Skin of body (tissue), 2 donors: ENCODE results near the gene SFXN3. TPM values are rescaled to one million over a fixed set of nuclear protein-coding genes. Genes with fewer than 3 reads are reported as not detected.
"Not testable (repeated sequence)": the region's sequence is repeated elsewhere in the genome, so short reads cannot be mapped to it uniquely, and the experiment has no call there.

Experiments used
- DNase-seq: peaks from one replicate; lab custom pipeline; 2025; lab: John Stamatoyannopoulos, UW
- total RNA-seq: library from RNA; depleted of rRNA; stranded (reverse); fragments of >200 nt; gene quantifications from one replicate; pipeline ENCODE4 v1.2.3, GENCODE V29; 2014

The SFXN3 gene
- total RNA-seq, 1 donor from 2014 or later, result 34.4 TPM

DNA sequence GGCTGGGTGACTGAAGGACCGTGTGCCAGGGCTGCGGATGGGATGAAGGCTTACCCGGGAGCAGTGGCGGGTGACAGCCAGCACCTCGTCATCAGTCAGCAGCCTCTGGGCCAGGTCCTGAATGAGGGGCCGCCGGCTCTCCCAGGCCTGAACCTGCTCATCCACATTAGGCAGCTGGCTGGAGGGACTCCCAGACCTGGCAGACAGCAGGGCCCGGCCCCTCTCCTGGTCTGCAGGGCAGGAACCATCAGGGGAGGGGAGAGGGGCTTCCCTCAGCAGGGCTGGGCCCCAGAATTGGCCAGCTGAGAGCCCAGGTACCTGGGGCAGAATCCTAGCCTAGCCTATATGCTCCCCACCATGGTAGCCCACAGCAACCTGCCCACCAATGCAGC is 15.5 kb upstream of the SFXN3 start:
- no peak for DNase-seq

DNA sequence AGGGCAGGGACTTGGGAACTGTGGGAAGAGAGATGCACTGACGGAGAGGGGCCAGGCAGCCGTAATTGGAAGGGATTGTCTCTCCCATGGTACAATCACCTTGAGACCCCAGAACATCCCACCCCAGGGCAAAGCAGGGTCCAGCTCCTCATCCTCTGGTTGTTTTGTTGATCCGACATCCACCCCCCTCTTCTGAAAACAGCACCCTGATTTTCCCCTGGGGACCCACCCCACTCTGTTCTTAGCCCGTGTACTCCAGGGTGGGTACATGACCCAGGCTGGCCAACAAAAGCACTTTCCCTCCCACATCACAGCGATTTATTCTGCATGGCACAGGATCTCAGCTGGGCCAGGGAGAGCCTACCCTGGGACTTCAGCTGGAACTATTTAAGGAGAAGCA is 14.2 kb upstream of the SFXN3 start:
- DNase-seq, result no peak

DNA sequence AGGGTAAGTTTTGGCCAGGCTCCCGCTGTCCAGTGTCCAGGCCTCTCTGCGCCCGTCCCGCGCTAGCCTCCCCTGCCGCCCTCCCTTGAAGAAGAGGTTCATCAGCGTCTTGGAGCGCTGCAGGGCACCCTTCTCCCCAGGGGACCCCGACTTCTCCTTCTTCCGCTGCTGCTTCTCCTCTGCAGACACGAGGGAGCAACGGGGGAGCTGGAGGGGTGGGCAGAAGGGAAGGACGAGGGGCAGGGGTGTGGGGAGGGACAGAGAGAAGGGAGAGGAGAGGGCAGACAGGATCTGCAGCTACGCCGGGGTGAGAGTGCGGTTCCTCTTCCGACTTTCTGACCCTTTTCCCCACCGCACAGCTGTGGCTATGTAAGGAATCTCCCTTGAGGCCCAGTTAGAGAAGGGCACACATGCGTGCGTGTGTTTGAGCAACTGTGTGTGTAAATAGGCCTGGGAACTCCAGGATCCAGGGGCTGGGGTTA is 12.9 kb upstream of the SFXN3 start:
- no peak for DNase-seq

DNA sequence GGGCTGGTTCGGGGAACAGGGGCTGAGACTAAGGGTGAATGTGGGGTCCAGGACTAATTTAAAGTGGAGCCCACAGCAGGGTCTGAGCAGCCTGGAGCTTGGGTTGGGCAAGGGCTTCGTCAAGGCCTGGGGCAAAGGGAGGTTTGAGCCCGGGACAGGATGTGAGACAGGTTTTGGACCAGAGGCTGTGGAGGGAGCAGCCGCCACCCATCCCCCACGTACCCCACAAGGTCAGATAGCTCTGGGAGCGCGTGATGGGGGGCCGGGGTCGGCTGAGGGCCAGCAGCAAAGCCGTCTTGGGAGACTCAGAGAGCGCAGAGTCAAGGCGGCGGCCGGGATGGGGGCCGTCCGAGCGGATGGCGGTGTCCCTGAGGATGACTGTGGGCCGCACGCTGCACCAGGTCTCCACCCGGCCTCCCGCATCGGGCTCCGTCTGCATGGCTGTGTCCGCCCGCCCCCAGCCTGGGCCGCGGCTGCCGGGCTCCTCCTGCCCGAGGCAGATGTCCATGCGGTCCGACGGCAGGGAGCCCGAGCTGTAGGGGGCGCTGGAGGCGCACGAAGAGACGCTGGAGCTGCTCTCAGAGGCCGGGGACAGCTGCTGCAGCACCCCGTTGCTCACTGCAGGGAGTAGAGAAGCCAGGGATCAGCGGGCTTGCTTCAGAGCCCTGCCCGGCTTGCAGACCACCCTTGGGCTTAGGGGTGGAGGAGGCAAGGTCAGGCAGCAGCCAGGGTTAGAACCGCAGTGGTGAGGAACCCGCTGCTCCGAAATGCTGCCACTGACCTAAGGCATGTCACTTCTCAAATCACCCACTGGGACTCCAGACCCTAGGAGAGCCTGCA is 12.2 kb upstream of the SFXN3 start:
- no peak for DNase-seq

DNA sequence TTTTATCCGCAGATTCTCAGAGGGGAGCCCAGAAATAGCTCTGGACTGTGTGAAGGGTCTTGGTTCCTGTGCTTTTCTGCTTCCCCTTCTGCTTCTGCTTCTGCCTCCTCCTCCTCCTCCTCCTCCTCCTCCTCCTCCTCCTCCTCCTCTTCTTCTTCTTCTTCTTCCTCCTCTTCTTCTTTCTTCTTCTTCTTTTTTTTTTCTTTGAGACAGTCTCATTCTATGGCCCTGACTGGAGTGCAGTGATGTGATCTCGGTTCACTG is 11.7 kb upstream of the SFXN3 start:
- DNase-seq, result no peak

DNA sequence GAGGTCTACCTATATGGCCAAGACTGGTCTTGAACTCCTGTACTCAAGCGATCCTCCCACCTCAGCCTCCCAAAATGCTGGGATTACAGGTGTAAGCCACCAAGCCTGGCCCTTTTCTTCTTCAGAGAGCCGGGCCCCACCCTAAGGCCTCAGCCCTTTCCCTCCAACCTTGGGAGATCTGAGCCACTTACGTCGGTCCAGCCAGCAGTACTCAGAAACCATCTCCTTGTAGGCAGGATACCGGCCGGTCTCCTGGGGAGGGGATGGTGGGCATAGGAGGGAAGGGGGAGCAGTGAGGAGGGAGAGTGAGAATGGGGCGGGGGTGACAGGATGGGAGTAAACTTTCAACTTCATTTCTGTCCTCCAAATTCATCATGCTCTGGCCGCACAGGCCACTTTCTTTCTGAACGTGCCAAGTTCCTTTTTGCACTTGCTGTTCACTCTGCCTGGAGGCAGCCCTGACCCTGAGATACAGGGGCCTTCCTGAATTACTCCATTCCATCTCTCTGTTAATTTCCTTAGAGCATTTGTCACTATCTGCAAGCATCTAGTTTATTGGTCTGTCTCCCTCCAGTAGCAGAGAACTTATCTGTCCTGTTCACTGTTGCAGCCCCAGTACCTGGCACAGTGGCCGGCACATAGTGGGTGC is 10.5 kb upstream of the SFXN3 start:
- DNase-seq, result no peak

DNA sequence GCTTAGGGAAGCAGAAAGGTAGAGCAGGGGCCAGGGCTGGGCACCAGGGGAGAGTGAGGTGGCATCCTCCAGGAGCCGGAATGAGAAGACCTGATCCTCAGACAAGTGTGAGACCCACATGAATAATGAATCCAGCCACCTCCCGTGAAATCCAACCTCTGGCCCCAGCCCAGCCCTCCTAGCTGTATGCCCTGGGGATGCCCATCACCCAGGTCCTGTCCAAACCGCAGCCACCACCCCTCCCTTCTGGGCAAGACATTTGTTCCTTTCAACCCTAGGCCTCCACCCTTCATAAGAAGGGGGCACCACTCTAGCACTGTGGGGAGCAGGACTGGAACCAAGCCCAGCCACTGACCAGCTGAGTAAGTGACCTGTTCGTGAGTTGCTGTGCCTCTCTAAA is 9.8 kb upstream of the SFXN3 start:
- no peak for DNase-seq

DNA sequence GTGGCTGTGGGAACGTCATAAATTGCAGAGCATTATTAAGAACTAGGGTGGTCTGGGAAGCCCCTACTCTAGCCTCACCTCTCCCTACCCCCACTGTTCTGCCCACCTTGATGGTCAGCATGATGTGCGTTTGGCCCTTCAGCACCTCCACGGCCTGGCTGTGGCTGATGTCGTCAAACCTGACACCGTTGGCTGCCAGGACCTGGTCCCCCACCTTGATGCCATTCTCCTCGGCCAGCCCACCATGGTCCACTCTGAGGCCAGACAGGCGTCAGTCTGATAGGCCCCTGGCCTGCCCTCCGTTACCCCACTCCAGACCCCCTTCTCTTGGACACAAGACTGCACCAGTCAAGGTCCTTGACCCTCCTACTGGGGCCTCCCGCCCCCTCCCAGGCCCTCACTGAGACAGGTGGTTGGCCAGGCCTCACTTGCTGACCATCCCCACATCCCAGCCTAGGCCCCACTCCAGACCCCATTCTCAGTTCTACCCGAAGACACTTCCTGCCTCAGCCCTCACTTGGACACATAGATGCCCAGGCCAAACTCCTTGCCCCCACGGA is 9.3 kb upstream of the SFXN3 start:
- no peak for DNase-seq

DNA sequence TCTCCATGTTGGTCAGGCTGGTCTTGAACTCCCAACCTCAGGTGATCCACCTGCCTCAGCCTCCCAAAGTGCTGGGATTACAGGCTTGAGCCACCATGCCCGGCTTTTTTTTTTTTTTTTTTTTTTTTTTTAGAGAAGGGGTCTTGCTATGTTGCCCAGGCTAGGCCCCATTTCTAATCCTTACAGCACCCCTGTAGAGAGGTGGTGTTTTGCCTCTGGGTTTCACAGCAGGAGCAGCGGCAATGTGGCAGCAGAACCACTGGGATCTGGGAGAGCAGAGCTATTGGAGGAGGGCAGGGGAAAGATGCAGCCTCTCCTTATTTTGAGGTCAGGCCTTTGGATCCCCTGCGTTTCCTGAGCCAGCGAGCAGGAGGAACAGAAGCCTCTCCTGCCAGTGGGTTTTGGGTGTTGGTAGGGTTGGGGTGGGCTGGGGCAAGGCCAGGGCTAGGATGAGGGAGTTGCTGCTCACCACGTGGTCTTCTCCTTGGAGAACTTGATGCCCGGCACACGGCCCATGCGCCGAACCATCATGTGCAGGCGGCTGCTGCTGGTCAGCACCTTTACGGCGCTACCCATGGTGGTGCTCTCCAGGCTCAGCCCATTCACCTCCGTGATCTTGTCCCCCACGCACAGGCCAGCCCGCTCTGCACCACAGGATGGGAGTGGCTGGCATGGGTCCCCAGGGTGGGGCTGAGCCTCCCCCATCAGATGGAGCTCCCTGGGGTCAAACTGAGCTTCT is 7.9 kb upstream of the SFXN3 start:
- no peak for DNase-seq

DNA sequence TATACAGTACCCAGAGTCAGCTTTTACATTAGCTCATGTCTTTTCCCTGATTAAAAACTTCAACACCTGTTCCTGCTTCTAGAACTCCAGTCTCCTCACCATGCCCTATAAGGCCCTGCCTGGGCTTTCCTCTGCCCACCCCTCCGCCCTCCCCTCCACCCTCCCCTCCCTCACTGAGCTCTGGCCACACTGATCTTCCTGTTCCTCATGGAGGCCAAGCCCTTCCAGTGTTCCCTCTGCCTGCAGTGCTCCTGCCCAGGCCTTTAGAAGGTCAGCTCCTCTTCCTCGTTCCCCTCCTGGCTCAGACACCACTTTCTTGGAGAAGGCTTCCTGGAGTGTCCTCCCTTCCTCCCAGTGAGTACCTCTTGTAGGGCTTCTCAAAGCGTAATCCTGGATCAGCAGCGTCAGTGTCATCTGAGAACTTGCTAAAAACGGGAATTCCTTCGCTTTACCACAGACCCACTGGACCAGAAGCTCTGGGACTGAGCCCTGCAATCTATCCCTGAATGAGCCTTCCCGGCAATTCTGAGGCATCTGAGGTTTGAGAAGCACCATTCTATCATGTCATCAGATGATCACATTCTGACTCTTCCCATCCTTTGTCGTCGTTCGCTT is 3.8 kb upstream of the SFXN3 start:
- DNase-seq, result no peak

DNA sequence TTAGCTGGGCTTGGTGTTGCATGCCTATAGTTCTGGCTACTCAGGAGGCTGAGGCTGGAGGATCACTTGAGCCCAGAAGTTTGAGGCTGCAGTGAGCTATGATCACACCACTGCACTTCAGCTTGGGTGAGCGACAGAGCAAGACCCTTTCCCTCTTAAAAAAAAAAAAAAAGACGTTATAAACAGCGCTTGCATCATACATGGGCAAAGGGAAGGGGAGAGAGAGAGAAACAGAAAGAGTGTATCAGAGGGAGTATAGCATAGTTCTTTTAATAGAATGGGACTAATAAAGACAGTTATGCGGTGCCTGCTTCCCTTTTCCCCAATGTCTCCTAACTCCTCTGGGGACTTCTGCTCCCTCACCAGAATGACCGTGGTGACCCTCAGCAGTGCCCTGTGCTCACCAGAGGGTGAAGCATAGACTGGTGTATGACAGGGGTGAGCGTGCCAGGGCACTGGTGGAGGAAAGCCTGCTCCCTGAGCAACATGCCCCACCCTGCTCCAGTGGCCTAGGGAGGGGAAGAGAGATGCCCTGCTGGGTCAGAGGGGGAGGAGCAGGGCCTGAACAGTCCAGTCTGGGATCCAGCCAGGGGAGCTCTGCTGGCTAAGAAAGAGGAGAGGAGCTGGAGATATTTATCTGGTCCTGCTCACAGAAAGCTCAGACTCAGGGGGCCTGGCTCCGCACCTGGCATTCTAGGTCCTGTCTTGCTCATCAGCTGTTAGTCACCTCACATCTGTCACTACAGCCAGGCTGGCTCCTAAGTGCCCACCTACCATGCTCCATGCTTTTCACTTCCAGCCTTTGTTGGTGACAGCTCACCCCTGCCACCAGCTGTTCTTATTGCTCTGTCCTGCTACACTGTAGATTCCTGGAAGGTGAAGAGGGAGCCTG is 2.3 kb upstream of the SFXN3 start:
- DNase-seq, result no peak

DNA sequence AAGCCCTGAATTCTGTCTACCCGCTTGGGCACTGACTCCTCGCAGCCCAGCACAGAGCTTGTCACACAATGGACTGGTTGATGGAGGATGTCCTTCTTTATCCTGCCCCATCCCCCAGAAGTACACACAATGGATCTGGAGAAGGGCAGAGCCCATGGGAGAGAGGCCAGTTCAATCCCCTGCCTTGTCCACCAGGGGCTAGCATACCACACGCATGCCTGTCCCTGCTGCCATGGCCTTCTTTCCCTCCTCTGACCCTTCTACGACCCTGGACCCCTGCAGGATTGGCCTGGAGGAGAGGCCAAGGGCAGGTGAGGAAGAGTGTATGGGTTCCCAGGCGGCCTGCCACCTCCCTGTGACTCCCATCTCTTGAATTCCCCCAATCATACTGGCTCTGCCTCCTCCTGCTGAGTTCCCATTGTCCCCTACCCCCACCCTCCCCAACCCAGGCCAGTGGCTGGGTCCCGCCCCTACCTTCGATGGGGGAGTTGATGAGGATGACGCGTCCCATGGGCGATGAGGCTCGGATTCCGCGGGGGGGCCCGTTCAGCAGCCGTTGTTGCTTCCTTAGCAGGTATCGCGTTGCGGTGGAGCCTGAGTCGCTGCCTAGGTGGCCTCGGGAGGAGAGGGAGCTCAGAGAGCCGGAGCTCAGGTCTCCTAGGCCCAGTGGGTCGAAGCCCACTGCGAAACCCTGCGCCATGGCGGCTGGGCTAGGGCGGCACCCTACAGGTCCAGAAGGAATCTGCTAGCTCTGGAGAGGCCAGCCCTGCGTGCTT is 1.3 kb upstream of the SFXN3 start:
- no peak for DNase-seq

DNA sequence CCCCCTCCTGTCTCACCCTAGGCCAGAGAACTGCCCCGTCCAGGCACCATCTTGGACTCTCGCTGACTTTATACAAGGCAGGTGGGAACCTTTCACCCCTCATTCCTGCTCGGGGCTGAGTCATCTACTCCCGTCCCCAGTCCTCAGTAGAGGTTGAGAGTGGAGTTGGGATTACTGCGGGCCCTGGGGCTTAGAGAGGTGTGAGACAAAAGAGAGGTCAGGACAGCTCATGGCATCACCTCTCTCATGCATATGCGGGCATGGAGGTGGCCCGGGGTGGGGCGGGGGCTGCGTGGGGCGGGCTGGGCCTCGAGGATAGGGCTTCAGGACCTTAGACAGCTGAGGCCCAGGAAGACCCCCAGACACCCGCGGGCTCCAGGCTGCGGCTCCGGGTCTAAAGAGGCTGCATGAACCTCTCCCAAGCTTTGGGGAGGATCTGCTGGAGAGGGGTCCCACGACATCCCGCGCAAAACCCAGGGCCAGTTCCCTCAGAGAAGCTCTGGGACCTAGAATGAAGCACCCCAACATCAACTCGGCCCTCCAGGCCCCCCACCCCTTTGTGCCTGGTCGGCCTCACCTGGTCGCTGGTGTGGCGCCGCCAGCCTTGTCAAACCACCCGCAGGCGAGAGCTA is 422 bp upstream of the SFXN3 start:
- DNase-seq, result no peak

DNA sequence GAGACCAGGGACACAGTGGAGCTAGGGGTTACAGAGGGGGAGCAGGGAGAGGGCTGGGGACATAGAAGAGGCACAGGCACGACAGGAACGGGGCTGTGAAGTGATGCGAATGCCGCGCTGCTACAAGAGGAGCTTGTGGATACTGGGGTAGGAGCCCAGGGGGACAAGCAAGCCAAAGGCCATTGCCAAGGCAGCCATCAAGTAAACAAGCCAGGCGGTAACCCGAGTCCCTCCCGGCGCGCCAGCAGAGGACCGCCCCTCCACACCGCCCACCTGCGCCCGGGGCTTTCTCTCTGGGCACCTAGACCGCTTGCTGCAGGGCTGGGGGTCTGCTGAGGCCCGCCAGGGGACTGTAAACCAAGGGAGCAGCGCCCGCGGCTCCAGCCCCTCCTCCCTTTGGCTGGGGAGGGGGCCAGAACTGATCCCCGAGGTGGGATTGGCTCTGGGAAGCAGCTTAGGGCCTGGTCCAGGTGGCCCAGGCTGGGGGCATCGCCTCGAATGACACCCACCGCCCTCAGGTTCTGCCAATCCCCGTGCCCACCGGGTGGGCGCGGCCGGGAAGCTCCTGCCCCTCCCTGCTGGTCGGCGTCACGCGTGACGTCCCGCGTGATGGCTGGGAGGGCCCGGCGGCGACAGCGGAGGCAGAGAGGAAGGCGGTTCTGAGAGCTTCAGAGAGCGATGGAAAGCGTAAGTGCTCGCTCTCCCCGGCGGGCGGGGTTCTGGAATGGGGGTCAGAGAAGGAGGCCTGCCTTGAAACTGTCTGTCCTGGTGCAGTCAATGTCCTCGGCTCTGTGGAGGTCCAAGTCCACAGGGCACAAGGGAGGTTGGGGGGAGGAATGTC is 982 bp downstream of the SFXN3 start:
- peak; percentile 74 for DNase-seq

DNA sequence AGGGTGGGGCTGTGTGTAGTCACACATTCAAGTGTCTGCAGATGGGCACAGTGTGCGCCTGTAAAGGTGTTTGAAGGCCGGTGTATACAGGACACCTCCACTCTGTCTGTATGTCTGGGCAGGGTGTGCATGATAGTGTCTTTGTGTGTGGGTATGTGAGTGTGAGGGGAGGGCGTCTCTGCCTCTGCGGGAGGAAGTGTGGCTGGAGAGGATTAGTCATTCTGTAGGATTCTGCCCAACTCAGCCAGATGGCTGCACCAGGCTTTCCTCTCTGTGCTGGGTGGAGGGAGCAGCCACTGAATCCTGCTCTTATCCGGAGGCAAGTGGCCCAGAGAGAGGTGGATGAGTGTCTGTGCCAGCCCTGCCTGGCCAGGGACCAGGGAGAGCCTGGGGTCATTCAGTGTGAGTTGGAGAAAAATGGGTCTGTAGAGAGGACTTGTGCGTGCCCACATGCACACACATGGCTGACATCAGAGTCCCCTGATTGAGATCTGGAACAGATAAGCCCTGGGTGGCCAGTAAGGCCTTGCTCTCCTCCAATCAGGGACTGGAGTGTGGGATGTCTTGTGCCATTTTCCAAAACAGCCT is 1.7 kb downstream of the SFXN3 start:
- peak; percentile 82 for DNase-seq

DNA sequence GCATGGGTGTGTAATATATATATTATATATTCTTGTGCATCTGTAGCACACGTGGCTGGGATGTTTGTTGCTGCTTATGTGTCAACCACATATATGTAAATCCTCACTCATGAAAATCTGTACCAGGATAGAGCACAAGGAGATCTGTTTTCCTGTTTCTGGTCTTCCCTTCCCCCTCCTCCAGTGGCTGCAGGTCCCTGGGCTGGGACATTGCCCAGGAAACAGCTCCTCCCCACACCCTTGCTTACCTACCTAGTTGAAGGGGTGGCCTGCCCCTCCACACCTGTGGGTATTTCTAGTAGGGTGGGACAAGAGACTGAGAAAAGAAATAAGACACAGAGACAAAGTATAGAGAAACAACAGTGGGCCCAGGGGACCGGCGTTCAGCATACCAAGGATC is 2.2 kb downstream of the SFXN3 start:
- no peak for DNase-seq

DNA sequence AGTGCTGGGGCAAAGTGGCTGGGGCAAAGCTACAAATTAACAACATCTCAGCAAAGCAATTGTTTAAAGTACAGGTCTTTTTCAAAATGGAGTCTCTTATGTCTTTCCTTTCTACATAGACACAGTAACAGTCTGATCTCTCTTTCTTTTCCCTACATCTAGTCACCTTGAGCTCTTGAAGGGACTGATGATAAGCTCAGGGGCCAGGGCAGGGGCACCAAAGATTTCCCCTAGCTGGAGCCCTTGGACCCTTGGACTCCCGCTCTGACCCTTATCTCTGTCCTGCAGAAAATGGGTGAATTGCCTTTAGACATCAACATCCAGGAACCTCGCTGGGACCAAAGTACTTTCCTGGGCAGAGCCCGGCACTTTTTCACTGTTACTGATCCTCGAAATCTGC is 3.4 kb downstream of the SFXN3 start:
- DNase-seq, result not testable (repeated sequence)

DNA sequence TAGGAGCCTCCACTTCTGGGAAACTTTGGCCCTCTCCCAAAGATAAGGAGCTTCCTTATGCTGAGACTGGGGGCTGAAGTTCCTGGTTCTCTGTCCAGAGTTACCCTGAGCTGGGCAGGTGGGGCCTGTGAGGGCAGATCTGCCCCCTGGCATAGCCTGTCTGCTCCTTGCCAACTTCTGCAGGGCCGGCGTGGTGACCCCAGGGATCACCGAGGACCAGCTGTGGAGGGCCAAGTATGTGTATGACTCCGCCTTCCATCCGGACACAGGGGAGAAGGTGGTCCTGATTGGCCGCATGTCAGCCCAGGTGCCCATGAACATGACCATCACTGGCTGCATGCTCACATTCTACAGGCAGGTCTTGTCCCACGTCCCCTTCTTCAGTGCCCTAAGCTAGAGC is 4.3 kb downstream of the SFXN3 start:
- DNase-seq, result no peak
